ENCODE results near the gene MPO.

MPO gene

DNA sequence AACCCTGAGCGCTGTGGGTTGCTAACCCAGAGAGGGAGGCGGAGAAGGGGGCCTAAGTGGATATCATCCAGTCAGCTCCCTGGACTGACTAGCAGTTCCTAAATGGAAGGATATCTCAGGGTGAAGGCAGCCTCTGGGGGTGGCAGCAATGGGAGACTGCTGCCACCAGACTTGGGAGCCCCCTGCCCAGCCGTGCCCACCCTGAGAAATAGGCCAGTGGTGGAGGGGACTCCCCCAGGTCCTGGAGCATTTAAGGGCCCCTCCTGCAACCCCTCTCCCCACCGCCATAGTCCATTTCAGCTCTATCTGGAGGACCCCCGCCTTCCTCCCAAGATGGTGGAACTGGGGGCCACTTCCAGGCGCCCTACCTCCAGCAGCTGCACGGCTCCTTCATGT lies 39.4 kb upstream of the MPO start:
- TF ChIP-seq, protein P1, sequence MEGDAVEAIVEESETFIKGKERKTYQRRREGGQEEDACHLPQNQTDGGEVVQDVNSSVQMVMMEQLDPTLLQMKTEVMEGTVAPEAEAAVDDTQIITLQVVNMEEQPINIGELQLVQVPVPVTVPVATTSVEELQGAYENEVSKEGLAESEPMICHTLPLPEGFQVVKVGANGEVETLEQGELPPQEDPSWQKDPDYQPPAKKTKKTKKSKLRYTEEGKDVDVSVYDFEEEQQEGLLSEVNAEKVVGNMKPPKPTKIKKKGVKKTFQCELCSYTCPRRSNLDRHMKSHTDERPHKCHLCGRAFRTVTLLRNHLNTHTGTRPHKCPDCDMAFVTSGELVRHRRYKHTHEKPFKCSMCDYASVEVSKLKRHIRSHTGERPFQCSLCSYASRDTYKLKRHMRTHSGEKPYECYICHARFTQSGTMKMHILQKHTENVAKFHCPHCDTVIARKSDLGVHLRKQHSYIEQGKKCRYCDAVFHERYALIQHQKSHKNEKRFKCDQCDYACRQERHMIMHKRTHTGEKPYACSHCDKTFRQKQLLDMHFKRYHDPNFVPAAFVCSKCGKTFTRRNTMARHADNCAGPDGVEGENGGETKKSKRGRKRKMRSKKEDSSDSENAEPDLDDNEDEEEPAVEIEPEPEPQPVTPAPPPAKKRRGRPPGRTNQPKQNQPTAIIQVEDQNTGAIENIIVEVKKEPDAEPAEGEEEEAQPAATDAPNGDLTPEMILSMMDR (IDR thresholded peaks at IDR 0.05) = no peak
- peaks cover 3% of the 10 kb centered on the region for H3K27me3 Mint-ChIP-seq (ENCODE audit: low read depth, poor library complexity)
- no peaks in the 10 kb centered on the region for H3K9me3 Mint-ChIP-seq
- peaks cover 34% of the 10 kb centered on the region for H3K4me1 Mint-ChIP-seq
- H3K4me3 Mint-ChIP-seq = no peak overlapping the region
- H3K36me3 Mint-ChIP-seq (ENCODE audit: low read depth) = peaks cover 16% of the 10 kb centered on the region
- H3K27ac Mint-ChIP-seq = no peak overlapping the region
- no peak for DNase-seq

DNA sequence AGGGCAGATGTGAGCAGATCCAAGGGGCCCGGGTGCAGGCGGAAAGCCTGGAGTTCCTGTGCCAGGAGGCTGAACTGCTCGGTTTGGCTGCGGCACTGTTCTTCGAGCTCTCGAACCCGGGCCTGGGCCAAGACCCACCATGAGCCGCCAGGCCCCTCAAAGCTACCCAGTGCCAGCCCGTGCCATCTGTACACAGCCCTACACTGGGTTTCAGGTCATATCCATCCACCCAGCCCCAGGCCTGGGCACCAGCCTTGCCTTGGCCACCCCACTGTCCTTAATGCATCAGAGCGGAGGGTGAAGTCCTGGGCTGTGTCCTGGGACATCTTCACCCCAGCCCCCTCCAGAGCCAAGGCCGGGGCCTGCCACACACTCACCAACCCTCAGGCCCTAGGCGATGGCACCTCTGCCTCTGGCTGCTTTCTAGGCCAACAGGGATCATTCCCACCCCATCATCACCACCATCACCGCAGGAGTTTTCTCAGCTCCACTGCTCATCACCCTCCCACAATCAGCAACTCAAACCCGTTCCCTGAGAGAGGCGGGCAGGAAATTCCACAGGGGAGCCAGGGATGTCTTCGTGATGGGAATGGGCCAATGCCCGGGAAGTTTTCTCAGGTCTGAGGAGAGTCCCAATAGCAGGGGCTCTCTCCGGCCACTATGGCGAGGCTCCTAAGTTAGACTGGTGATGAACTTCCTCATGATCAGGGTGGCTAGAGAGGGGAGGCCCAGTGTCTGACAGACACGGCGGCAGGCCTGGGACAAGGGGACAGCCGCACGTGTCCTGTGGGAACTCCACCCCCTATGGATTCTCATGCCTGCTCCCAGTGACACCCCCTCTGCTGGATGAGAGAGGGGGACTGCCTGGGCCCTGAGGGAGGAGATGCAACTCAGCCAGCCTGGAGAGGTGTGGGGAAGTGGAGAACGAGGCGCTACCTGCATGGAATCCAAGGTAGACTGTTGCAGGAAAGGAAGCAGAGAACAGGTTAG lies 38.7 kb upstream of the MPO start:
- peaks cover 3% of the 10 kb centered on the region for H3K27me3 Mint-ChIP-seq (ENCODE audit: low read depth, poor library complexity)
- H3K36me3 Mint-ChIP-seq (ENCODE audit: low read depth) = peaks cover 23% of the 10 kb centered on the region
- H3K9me3 Mint-ChIP-seq = no peaks in the 10 kb centered on the region
- DNase-seq = no peak
- H3K27ac Mint-ChIP-seq = no peak overlapping the region
- peaks cover 30% of the 10 kb centered on the region for H3K4me1 Mint-ChIP-seq
- H3K4me3 Mint-ChIP-seq = no peak overlapping the region
- TF ChIP-seq, protein P1 (IDR thresholded peaks at IDR 0.05) = no peak

DNA sequence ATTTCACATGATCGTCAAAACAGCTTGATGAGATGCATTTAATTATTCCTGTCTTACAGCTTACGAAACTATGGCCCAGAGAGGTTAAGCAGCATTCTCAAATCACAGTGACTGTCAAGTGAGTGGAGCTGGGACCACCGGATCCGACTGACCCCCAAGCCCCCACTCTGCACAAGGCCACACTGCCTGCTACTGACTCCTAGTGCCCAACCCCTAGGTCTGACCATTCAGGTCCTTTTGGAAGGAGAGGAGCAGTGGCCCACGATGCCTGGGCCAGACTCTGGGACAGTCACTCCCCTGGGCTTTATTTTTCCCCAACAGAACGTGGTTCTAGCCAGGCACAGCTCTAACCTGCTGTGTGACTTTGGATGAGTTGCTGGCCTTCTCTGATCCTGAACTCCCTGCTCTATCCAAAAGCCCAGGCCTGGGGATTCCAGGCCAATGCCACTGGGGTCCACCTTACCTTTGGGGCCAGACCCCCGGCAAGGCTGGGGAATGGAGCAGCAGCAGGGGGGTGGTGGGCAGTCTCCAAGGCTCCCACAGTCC lies 38.0 kb upstream of the MPO start:
- Mint-ChIP-seq H3K27me3 (ENCODE audit: low read depth, poor library complexity) (peaks cover 5% of the 10 kb centered on the region), H3K4me1 (peaks cover 33% of the 10 kb centered on the region), H3K4me3 (no peak overlapping the region), H3K36me3 (ENCODE audit: low read depth) (peaks cover 27% of the 10 kb centered on the region), H3K9me3 (no peaks in the 10 kb centered on the region), H3K27ac (no peak overlapping the region)
- TF ChIP-seq, protein P1 (IDR thresholded peaks at IDR 0.05) = no peak
- DNase-seq = no peak

DNA sequence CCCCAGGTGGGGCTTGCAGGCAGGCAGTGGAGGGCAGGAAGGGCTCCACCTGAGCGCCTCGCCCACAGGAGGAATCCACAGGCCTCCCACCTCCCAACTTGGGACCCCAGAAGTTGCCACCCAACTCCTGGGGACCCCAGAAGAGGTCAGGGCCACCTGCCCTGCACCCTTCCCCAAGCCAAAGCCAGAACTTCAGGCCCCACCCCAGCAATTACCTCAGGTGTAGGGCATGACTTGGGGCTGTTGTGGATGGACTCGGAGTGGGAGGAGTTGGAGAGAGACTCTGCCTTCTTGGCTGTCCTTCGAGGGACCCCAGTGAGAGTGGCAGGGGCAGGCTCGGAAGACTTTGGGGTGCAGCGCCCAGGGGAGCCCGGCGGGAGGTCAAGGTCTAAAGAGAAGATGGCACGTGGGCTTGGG lies 37.3 kb upstream of the MPO start:
- TF ChIP-seq, protein P1 (IDR thresholded peaks at IDR 0.05) = no peak
- H3K36me3 Mint-ChIP-seq (ENCODE audit: low read depth) = peaks cover 27% of the 10 kb centered on the region
- peaks cover 32% of the 10 kb centered on the region for H3K4me1 Mint-ChIP-seq
- H3K9me3 Mint-ChIP-seq = no peaks in the 10 kb centered on the region
- no peak overlapping the region for H3K4me3 Mint-ChIP-seq
- DNase-seq = no peak
- H3K27me3 Mint-ChIP-seq (ENCODE audit: low read depth, poor library complexity) = peaks cover 6% of the 10 kb centered on the region
- no peak overlapping the region for H3K27ac Mint-ChIP-seq

DNA sequence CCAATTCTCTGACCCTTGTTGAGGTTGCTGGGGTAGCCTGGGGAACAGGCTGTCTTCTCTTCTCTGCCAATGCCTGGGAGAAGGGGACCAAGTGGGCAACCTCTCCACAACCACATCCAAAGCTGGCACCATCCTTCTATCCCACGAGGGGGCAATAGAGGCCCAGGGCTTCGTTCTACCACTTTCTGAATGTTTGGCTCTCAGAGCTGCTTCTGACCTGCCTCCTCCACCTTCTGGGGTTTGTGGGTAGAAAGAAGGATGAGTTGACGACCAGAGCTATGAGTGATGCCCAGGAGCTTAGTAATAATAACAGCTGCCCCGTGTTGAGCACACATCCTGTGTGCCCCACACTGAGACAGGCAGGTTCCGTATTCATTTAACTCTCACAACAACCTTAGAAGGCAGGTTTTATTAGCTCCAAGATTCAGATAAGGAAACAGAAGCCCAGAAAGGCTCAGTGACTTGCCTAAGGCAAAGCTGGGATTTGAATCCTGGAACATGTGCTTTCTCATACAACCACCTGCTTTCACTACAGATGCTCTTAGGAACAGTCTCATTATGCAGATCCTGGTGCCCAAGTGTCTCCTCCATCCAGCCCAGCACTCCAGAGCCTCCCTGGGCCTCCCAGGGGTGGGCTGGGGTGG lies 36.8 kb upstream of the MPO start:
- H3K9me3 Mint-ChIP-seq = no peaks in the 10 kb centered on the region
- peak; percentile 47 for DNase-seq
- peaks cover 33% of the 10 kb centered on the region for H3K4me1 Mint-ChIP-seq
- peak overlapping the region; percentile 51 for H3K27ac Mint-ChIP-seq
- TF ChIP-seq, protein P1 (IDR thresholded peaks at IDR 0.05) = peak; percentile 67
- no peak overlapping the region for H3K4me3 Mint-ChIP-seq
- peaks cover 27% of the 10 kb centered on the region for H3K36me3 Mint-ChIP-seq (ENCODE audit: low read depth)
- peaks cover 8% of the 10 kb centered on the region for H3K27me3 Mint-ChIP-seq (ENCODE audit: low read depth, poor library complexity)

Data from nephron progenitor cell (in vitro differentiated cells).